Omental fat pad (tissue), 4 donors: ENCODE measurements around the gene WFIKKN1. TPM values are rescaled to one million over a fixed set of nuclear protein-coding genes. Genes with fewer than 3 reads are reported as not detected.
A peak's percentile ranks its signal among the peaks of the same experiment; 100 is the strongest.

Experiments
- ATAC-seq: fragments of 150-250 bp; one replicate; pipeline ENCODE4 v1.9.1; 2016; ENCODE audit warnings: mild to moderate bottlenecking, moderate library complexity; ENCODE audit not compliant: low FRiP score
- DNase-seq: peaks from one replicate; pipeline ENCODE4 v3.0.0-alpha.2; 2019; ENCODE audit warnings: low spot score
- total RNA-seq, 4 donors: library from RNA; depleted of rRNA; stranded (reverse); fragments of >200 nt; gene quantifications; one replicate each; pipeline ENCODE4 v1.1.0, GENCODE V29; 2016
- TF ChIP-seq, protein P1 (sequence below), 3 donors: fragments of 450-650 bp; IDR thresholded peaks; one replicate each; pipeline ENCODE4 v1.5.1; 2016 to 2017; ENCODE audit warnings: antibody characterized with exemption in 3 of 3, mild to moderate bottlenecking in 3 of 3, moderate library complexity in 2 of 3

WFIKKN1 gene
- total RNA-seq, 4 donors from 2014 or later, result 0.19 to 0.63 (median 0.25) TPM; not detected in 1

DNA sequence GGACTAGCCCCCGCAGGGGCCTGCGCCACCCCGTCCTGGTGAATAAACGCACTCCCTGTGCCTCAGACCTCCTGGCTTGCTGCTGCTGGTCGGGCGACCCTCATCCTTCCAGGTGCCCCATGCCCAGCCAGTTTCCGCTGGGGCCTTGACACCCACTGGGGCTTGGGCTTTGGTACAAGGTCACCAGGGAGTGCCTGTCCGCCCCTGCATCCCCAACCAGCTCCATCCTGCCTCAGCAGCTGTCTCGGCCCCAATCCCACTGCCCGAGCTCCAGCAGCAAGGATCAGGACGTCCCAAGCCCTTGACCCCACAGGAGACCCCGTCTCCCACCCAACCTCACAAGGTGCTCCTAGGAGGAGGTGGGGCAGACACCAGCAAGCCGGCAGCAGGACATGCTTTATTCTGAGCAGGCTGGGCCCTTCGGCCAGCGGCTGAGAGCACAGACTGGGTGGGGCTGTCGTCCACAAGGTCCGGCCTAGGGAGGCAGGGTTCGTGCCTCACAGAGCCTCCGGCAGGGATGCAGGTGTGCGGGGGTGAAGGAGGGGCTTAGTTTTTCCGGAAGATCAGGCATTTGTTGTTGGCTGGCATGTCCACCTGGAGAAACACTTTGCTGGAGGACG lies 3.4 kb downstream of the WFIKKN1 start:
- no peak for ATAC-seq
- DNase-seq, result no peak
- TF ChIP-seq, protein P1, sequence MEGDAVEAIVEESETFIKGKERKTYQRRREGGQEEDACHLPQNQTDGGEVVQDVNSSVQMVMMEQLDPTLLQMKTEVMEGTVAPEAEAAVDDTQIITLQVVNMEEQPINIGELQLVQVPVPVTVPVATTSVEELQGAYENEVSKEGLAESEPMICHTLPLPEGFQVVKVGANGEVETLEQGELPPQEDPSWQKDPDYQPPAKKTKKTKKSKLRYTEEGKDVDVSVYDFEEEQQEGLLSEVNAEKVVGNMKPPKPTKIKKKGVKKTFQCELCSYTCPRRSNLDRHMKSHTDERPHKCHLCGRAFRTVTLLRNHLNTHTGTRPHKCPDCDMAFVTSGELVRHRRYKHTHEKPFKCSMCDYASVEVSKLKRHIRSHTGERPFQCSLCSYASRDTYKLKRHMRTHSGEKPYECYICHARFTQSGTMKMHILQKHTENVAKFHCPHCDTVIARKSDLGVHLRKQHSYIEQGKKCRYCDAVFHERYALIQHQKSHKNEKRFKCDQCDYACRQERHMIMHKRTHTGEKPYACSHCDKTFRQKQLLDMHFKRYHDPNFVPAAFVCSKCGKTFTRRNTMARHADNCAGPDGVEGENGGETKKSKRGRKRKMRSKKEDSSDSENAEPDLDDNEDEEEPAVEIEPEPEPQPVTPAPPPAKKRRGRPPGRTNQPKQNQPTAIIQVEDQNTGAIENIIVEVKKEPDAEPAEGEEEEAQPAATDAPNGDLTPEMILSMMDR (IDR thresholded peaks at IDR 0.05), result no peak

DNA sequence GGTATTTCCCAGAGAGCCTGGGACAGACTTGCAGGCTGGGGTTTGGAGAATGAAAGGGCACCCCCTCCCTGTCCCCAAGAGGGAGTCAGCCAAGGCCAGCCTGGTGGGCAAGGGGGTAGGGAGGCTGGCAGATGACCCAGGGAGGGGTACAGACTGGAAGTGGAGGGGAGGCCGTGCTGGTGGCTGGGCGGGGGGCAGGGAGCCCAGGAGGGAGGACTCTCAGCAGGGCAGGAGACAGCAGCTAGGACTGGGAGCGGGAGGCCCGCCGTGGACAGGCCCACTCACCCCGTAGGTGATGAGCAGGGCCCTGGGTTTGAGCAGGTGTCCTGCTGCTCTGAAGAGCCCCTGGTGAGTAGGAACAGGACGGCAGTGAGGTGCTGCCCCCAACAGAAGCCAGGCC lies 4.2 kb downstream of the WFIKKN1 start:
- DNase-seq (no peak), ATAC-seq (no peak)
- TF ChIP-seq, protein P1 (IDR thresholded peaks at IDR 0.05), result no peak

DNA sequence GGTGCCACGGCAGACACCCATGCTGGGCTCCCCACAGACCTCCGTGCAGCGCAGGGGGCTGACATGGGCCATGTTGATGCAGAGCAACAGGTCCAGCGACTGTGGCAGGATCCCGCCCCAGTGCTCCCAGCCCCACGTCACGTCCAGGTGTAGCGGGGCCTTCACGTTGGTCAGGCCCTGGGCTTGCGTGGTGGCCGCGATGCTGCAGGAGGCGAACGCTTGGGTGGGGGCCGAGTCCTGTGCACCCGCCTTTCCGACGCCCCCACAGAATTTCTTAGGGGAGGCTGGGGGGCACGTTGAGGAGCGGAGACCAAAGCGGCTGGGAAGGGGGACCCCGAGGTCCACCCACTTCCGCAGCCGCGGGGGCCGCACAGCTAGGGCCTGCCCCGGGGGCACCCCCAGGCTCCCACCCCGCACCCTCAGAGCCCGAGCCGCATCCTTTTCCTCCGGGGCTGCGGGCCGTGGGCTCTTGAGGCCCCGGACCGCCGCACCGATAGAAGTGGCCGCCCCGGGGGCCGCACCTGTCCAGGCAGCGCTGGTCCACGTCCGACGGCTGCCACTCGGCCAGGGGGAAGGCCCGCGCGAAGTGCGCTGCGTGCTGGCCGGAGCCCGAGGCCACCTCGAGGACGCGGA lies 4.9 kb downstream of the WFIKKN1 start:
- TF ChIP-seq, protein P1 (IDR thresholded peaks at IDR 0.05), result no peak
- DNase-seq (no peak), ATAC-seq (peak; percentile 0)

DNA sequence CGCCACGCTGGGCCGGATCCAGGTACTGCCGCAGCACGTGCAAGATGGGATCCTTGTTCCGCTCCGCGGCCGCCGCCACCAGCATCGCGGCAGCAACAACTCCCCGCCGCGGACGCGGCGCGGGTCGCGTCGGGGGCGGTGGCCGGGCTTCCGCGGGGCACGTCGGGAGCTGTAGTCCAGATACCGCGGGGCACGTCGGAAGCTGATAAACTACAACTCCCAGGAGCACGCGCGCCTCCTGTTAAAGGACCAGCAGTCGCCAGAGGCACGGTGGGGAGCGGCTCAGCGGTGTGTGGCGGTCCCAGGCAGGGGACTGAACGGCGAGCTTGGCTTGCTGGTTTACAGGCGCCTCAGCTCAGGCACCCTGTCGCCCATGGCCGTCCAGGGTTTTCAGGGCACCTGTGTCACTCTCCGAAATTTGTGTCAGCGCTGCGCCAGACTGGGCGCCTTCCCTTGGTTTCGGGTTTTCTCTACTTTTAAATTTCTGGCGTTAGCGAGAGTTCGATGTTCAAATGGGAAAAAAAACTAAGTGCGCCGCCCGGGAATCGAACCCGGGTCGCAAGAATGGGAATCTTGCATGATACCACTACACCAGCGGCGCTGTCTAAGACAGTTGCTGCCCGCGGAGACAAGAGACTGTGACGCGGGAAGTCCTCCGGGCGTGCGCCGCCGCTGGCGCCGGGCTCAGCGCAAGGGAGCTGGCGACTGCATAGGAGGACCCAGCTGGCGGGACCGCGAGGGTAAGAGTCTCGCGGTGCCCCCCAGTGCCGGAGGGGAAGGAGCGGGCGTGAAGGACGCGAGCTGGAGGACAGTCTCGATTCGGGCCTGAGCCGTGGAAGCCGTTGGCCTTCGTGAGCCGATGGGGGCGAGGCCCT lies 5.7 kb downstream of the WFIKKN1 start, which contains the start of gene METTL26:
Gene METTL26 (minus strand): TSS at position 100 of the 875 bp plus-strand sequence. CDS start 15 bp downstream, at position 85.
- TF ChIP-seq, protein P1 (IDR thresholded peaks at IDR 0.05), result no peak
- DNase-seq (peak; percentile 95), ATAC-seq (peak; percentile 77)

DNA sequence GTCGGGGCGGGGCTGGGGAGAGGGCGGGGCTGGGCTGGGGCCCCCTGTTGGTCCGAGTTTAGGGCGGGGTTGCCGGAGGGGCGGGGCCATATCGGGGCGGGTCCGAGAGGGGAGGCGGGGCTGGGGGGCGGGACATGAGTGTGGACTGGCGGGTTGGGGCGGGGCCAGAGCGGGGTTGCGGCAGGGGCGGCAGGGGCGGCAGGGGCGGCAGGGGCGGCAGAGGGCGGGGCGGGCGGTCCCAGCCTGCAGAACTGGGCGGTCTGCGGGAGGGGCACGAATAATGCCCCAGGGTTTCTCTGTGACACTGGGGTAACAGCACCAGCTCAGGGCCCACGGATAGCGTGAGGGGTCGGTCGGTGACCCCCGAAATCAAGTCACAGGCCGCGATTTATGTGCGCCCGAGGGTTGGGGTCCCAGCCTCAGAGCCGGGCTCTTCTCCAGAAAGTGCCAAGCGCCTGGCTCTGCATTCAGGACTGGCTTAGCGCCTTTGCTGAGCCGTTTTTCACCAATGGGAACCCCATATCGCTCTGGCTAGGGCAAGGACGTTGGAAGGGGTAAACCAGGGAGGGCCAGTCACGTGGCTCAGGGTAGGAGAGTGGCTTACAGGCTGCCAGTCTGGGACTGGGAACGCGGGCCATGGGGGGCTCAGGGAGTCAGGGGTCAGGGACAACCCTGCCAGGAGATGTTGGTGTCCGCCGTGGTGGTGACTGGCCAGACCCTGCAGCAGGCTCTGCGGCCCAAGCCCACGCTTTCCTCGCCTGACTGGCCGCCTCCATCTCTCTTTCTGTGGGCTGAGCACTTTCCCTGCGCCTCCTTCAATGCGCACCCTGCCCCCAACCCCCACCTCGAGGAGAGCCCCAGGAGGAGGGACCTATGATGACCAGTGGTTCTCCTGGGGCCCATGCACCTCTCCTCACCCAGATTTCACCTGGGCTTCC lies 6.6 kb downstream of the WFIKKN1 start:
- ATAC-seq (peak; percentile 75), DNase-seq (peak; percentile 82)
- TF ChIP-seq, protein P1 (IDR thresholded peaks at IDR 0.05), result no peak

DNA sequence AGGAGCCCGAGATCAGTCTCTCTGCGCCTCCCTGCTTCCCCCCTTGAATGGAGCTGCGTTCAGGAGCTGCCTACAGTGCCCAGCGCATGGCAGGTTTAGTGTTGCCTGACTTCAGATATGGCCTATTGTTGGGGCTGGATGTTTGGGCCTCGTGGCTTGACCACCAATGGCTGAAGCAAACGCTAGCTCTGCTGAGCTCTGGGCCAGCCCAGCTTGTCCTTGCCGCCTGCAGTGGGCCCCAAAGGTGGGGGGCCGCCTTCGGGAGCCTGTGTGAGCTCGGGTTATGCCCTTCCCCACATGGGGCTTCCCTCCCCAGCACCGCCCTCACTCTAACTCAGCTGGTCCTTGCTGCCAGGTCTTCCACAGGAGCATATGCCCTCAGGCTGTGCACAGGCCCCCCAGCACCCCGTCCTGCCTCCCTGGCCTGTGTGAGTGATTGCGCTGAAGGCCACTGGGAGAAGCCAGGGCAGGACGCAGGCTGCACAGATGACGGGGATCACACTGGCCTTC lies 7.3 kb downstream of the WFIKKN1 start:
- ATAC-seq, result no peak
- TF ChIP-seq, protein P1 (IDR thresholded peaks at IDR 0.05), result no peak
- DNase-seq, result no peak
